Keratinocyte (primary cell): ENCODE measurements around the gene PKP2. TPM values are rescaled to one million over a fixed set of nuclear protein-coding genes. Genes with fewer than 3 reads are reported as not detected.

Source experiments
- DNase-seq: peaks from one replicate; pipeline ENCODE4 v3.0.0-alpha.2; 2011; ENCODE audit warnings: low read depth, missing footprints, low spot score
- FAIRE-seq: peaks from 2 replicates; lab custom pipeline; 2011; peaks lifted over from hg19 to GRCh38; lab: Jason Lieb, UNC
- H2AFZ ChIP-seq: 2 replicates; pipeline ENCODE4 v1.6.0; 2012; ENCODE audit warnings: low read length, control low read depth, inconsistent platforms; ENCODE audit not compliant: control insufficient read depth
- H3K27ac ChIP-seq: 2 replicates; pipeline ENCODE4 v1.5.1; 2011; ENCODE audit warnings: low read length; ENCODE audit not compliant: control insufficient read depth, insufficient read depth
- H3K27me3 ChIP-seq: 3 replicates; pipeline ENCODE4 v1.6.0; 2011; ENCODE audit warnings: low read length; ENCODE audit not compliant: control insufficient read depth, insufficient read depth; ENCODE audit errors: extremely low read depth
- H3K36me3 ChIP-seq, 2 experiments: 2 replicates in 1 of 2; 3 replicates in 1 of 2; pipeline ENCODE4 v1.5.1; 2011; ENCODE audit warnings: low read length in 2 of 2, mild to moderate bottlenecking in 1 of 2; ENCODE audit not compliant: control insufficient read depth in 2 of 2, insufficient read depth in 2 of 2; ENCODE audit errors: extremely low read depth in 1 of 2
- H3K4me1 ChIP-seq: 3 replicates; pipeline ENCODE4 v1.5.1; 2011; ENCODE audit warnings: low read length; ENCODE audit not compliant: control insufficient read depth, insufficient read depth; ENCODE audit errors: extremely low read depth
- H3K4me2 ChIP-seq: 3 replicates; pipeline ENCODE4 v1.6.0; 2011; ENCODE audit warnings: low read depth, low read length; ENCODE audit not compliant: control insufficient read depth, insufficient read depth; ENCODE audit errors: extremely low read depth
- H3K4me3 ChIP-seq, 3 experiments: fragments of 200-600 bp in 1 of 3; sonication (generic) in 1 of 3; 2 replicates in 2 of 3; 3 replicates in 1 of 3; pipeline ENCODE4 v1.5.1; 2011 to 2016; ENCODE audit warnings: low read length in 3 of 3, mild to moderate bottlenecking in 3 of 3, control low read depth in 2 of 3, inconsistent platforms in 1 of 3, low read depth in 1 of 3, mixed read lengths in 1 of 3, mixed run types in 1 of 3, moderate library complexity in 1 of 3; ENCODE audit not compliant: control insufficient read depth in 2 of 3, insufficient read depth in 2 of 3; ENCODE audit errors: extremely low read depth in 1 of 3
- H3K79me2 ChIP-seq: 2 replicates; pipeline ENCODE4 v1.6.0; 2012; ENCODE audit warnings: low read length; ENCODE audit not compliant: control insufficient read depth, insufficient read depth
- H3K9ac ChIP-seq: 3 replicates; pipeline ENCODE4 v1.6.0; 2011; ENCODE audit warnings: low read length; ENCODE audit not compliant: control insufficient read depth, insufficient read depth; ENCODE audit errors: extremely low read depth
- H3K9me1 ChIP-seq: 3 replicates; pipeline ENCODE4 v1.6.0; 2011; ENCODE audit warnings: low read length; ENCODE audit not compliant: control insufficient read depth, insufficient read depth; ENCODE audit errors: extremely low read depth
- H3K9me3 ChIP-seq: 2 replicates; pipeline ENCODE4 v1.5.1; 2012; ENCODE audit warnings: low read depth, low read length; ENCODE audit not compliant: control insufficient read depth
- H4K20me1 ChIP-seq: 3 replicates; pipeline ENCODE4 v1.6.0; 2011; ENCODE audit warnings: low read length; ENCODE audit not compliant: control insufficient read depth, insufficient read depth; ENCODE audit errors: extremely low read depth
- CTCF ChIP-seq, 3 experiments: IDR thresholded peaks in 1 of 3; conservative IDR thresholded peaks in 1 of 3; optimal IDR thresholded peaks in 1 of 3; 2 replicates in 2 of 3; 3 replicates in 1 of 3; pipeline versions ENCODE3 to v1.5.1; 2011; ENCODE audit warnings: low read length in 3 of 3, mild to moderate bottlenecking in 3 of 3, moderate library complexity in 2 of 3, control low read depth in 1 of 3, inconsistent platforms in 1 of 3; ENCODE audit not compliant: insufficient read depth in 2 of 3; ENCODE audit errors: extremely low read depth in 1 of 3
- EZH2 ChIP-seq: IDR thresholded peaks from one replicate; pipeline ENCODE4 v1.6.1; 2012; ENCODE audit warnings: inconsistent platforms, mild to moderate bottlenecking, low read length, moderate library complexity
- dilution Hi-C: fragments of 300-500 bp; cut with MboI; formaldehyde crosslinking; loops from one replicate; pipeline ENCODE4 v1.7.0; 2020; ENCODE audit warnings: low sequenced_read_pairs; ENCODE audit not compliant: extremely low pct_ligation_motif_present
- polyA plus RNA-seq, 5 experiments: library from polyadenylated mRNA; depleted of rRNA in 3 of 5; stranded (reverse) in 3 of 5; stranded (forward) in 1 of 5; unstranded in 1 of 5; fragments of >200 nt; gene quantifications; 1 replicate in 1 of 5; 2 replicates in 3 of 5; 3 replicates in 1 of 5; pipeline versions ENCODE4 v1.2.1 to v1.2.3, GENCODE V29; 2011 to 2012; ENCODE audit warnings: missing spikeins in 2 of 5, low read depth in 1 of 5, low replicate concordance in 1 of 5

PKP2 gene
- polyA plus RNA-seq, 1 donor (not counting 4 experiments of a cell fraction or from before 2014, with no cell fraction given) = 50.4 TPM

DNA sequence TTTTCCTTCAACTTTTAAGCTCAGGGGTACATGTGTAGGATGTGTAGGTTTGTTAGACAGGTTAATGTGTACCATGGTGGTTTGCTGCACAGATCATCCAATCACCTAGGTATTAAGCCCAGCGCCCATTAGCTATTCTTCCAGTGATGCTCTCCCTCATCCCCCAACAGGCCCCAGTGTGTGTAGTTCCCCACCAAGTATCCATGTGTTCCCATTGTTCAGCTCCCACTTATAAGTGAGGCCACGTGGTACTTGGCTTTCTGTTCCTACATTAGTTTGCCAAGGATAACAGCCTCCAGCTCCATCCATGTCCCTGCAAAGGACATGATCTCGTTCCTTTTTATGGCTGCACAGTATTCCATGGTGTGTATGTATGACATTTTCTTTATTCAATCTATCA lies 92.3 kb downstream of the PKP2 start:
- H3K79me2 ChIP-seq = peaks cover 6% of the 10 kb centered on the region
- no peak overlapping the region for H3K9ac ChIP-seq
- no peak overlapping the region for H3K4me2 ChIP-seq
- no peaks in the 10 kb centered on the region for H3K9me3 ChIP-seq
- peak; percentile 34 for FAIRE-seq
- H3K4me1 ChIP-seq = no peaks in the 10 kb centered on the region
- no peaks in the 10 kb centered on the region for H4K20me1 ChIP-seq
- H3K27ac ChIP-seq = no peak overlapping the region
- peaks cover 14 to 16% of the 10 kb centered on the region in 2 experiments for H3K36me3 ChIP-seq
- no peak overlapping the region for H2AFZ ChIP-seq
- H3K9me1 ChIP-seq = no peaks in the 10 kb centered on the region
- no peaks in the 10 kb centered on the region for H3K27me3 ChIP-seq
- TF ChIP-seq CTCF (optimal IDR thresholded peaks at IDR 0.05 in 1 of 3, IDR thresholded peaks at IDR 0.05 in 1 of 3, conservative IDR thresholded peaks at IDR 0.05 in 1 of 3; ENCODE audit: extremely low read depth in 1 of 3, insufficient read depth in 2 of 3, low read length in 3 of 3) (no peak), EZH2 (no peak)
- no peak for DNase-seq
- H3K4me3 ChIP-seq = no peak overlapping the region
- dilution Hi-C loops = no loop called here

- no peaks in the 10 kb centered on the region for H4K20me1 ChIP-seq
- no peak overlapping the region for H3K4me2 ChIP-seq
- H3K36me3 ChIP-seq = peaks cover 10 to 16% of the 10 kb centered on the region in 2 experiments
- FAIRE-seq (no peak), DNase-seq (no peak)
- no peak overlapping the region for H3K9ac ChIP-seq
- dilution Hi-C loops = no loop called here
- H3K9me3 ChIP-seq = no peaks in the 10 kb centered on the region
- no peaks in the 10 kb centered on the region for H3K27me3 ChIP-seq
- no peaks in the 10 kb centered on the region for H3K9me1 ChIP-seq
- H3K4me1 ChIP-seq = no peaks in the 10 kb centered on the region
- H3K4me3 ChIP-seq = no peak overlapping the region
- peaks cover 6% of the 10 kb centered on the region for H3K79me2 ChIP-seq
- no peak overlapping the region for H3K27ac ChIP-seq
- no peak overlapping the region for H2AFZ ChIP-seq
- no peak for TF ChIP-seq EZH2
- TF ChIP-seq CTCF (optimal IDR thresholded peaks at IDR 0.05 in 1 of 3, IDR thresholded peaks at IDR 0.05 in 1 of 3, conservative IDR thresholded peaks at IDR 0.05 in 1 of 3; ENCODE audit: extremely low read depth in 1 of 3, insufficient read depth in 2 of 3, low read length in 3 of 3) = no peak
Measured at GRCh38 chr12:32801269-32801980, 95.2 kb downstream of the PKP2 start.
